HG02970 (cell line): ENCODE data around the gene BARHL2.

Experiments
- ATAC-seq: cut with Tn5 transposase; IDR thresholded peaks from one replicate; pipeline ENCODE4 v1.9.1; 2021; ENCODE audit warnings: mild to moderate bottlenecking, moderate library complexity, moderate number of reproducible peaks; ENCODE audit not compliant: unreplicated experiment, low FRiP score

BARHL2 gene

DNA sequence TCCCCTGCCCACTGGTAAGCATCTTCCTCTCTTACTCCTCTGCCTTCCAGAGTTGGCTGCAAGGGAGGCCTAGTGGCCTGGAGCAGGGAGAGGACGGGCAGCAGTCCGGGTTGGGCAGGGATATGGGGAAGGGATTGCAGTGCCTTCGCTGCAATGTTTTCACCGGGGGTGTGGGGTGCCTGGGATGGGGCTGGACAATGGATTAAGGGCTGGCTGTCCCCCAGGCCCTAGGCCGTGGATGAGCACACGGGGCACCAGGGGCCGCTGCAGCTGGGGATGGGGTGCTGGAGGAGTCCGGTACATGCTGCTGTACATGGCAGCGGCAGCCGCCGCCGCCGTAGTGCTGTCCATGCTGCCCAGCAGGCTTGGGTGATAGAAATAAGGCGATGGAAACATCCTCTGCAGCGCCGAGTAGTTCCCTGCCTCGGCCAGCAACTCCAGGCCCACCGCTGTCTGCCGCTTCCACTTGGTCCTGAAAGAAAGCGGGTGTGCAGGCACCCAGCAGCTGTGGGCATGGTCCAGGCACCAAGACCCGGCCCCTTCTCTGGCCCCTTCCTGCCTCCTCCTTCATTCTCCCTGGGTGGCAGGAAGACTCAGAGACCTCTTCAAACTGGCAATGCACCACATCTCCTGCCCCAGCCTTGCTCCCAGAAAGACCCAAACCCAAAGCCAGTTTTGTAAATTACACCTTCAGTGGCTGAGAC lies 4.8 kb downstream of the BARHL2 start:
- ATAC-seq: no peak

- no peak for ATAC-seq
These were observed 5.4 kb downstream of the BARHL2 start for GRCh38 chr1:90711696-90712095.

- no peak for ATAC-seq
These were observed 6.2 kb downstream of the BARHL2 start for GRCh38 chr1:90710579-90711536.

DNA sequence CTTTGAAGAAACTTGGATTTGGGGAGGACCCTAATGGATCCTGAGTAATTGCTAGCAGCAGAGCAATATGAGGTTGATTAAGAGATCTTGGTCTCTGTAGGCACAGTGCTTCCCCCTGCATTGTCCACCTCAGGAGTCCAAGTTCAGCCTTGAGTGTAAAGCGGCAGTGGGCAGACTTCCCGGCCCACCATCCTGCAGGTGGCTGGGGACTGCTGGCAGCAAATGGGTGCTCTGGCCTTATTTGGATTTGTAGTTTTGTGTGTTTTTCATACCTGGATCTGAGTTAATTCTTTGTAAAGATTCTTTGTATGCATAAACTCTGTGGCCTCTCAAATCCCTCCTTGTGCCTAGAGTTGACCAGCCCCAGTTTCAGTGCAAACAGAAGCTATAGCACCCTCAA lies 7.6 kb downstream of the BARHL2 start:
- ATAC-seq: no peak

GRCh38 chr1:90708826-90709225 lies 8.3 kb downstream of the BARHL2 start:
- no peak for ATAC-seq

GRCh38 chr1:90708236-90708786 lies 8.8 kb downstream of the BARHL2 start:
- no peak for ATAC-seq

GRCh38 chr1:90707363-90707710 lies 9.8 kb downstream of the BARHL2 start:
- ATAC-seq: no peak

GRCh38 chr1:90706437-90707362 lies 10.4 kb downstream of the BARHL2 start:
- no peak for ATAC-seq

DNA sequence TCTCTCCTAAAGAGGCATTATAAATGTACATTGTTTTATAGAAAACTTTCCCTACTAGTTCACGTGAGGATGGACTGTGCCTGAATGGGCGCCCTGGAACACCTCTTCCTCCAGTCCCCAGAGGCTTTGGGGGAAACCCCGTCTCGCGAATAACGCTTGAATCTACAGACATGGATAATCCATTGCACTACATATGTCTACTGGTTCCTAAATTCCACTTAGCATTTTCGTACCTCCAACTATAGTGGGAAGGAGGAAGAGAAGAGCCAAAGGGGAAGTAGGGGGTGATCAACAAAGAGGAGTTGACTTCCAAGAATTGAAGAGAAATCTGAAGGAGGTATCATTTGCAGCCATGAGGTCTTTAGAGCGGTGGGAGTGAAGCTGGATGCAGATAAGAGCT lies 11.1 kb downstream of the BARHL2 start:
- no peak for ATAC-seq

DNA sequence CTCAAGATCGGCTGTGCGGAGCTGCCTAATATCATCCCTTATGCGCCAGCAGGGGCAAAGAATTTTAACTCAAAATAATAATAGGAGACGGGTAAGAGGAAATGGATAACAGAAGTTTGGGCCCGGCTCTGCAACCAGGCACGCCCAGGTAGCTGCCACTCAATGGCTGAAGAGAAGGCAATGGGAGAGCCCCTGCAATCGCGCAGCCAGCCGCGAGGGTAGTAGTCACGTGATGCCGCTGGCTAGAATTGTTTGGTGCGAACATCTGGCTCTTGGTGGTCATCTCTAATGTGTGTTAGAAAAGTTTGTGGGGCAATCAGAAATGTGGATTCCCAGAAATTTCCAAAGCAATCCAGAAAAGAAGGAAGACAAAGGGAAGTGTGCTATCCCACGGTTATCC lies 12.3 kb downstream of the BARHL2 start:
- no peak for ATAC-seq

- no peak for ATAC-seq
These were observed 22.3 kb downstream of the BARHL2 start for GRCh38 chr1:90694846-90695245.

DNA sequence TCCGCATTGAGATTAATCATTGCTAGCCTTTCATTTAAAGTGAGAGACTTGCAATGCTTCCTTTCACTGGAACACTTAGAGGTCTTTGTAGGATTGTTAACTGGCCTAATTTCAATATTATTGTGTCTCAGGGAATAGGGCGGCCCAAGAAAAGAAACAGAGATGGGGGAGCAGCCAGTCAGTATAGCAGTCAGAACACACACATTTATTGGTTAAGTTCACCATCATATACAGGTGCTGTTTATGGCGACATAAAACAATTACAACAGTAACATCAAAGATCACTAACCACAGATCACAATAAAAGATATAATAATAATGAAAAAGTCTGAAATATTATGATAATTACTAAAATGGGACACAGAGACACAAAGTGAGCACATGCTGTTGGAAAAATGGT lies 29.4 kb downstream of the BARHL2 start:
- ATAC-seq: no peak

DNA sequence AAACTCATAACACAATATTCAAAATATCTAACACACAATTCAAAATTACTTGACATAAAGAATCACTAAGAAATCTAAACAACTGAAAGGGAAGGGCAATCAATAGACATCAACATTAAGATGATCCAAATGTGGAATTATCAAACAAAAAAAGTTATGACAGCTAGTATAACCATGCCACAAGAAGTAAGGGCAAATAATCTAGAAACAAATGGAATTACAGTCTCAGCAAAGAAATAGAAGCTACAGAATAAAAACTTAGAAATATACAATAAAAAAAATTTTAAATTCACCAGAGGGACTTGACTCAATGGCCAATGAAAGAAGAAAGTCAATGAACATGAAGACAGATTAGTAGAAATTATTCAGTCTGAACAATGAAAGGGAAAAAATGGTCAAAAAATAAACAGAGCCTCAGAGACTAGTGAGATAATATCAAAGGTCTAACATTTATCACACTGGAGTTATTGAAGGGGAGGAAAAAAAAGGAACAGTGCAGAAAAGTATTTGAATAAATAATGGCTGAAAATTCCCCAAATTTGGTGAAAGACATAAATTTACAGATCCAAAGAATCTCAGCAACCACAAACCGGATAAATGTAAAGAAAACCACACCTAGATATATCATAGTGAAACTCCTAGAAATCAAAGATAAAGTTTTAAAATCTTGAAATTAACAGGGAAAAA lies 41.8 kb downstream of the BARHL2 start:
- no peak for ATAC-seq

DNA sequence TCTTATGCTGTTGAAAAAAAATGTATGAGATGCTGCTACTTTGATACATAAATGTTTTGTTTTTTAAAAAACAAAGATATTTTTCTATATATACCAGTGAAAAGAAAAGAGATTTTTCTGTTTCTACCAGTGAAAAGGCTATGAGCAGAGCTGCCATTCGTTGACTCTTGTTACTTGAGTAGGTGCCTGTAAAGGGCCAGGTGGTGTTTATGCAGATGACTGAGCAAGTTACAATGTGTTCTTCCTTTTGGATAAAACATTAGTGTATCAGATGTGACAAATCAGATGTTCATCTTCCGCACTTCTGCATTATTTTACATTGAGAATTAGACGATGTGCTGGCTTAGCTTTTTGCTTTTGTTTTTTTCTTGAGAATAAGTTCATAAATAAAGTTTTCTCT lies 45.4 kb downstream of the BARHL2 start:
- no peak for ATAC-seq

DNA sequence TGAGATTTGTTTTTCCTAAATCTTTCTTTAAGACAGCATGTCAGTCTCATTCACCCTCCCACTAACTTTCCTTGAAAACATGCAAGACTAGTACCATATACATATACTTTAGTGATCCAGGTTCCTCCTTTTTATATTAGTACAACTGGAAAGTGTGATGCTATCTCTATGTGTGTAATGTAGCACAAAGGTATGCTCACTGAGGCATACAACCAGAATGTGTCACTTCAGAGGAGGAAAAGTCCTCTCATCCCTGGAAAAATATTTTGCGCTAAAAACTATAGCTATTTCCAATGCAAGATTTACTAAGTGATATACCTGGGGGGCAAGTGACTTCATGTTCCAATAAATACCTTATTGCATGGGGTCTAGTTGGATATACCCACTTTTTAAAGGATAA lies 45.9 kb downstream of the BARHL2 start:
- ATAC-seq: no peak
